ENCODE measurements around the gene ZYX.

The ZYX gene

DNA sequence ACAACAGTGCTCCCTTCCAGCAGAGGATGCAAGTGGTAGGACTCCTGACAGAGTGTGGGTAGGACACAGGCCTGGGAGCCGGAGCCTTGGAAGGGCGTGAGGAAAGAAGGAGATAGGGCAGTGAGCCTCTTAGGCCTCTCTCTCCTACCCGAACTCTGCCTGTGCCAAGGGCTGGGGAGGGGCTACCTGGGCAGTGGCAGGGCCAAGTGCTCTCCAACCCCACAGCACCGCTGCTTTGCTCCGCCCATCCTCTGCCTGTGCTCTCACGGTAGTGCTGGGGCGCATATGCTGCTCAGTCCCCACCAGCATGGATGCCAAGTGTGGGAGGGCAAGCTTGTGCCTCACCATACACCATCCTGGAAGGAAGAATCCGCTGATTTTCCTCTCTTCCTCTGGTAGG lies 26.2 kb upstream of the ZYX start:
- H3K27me3 ChIP-seq (ENCODE audit: control insufficient read depth, insufficient read depth, low read length), result peaks cover 10% of the 10 kb centered on the region
- no peak overlapping the region for H3K4me3 ChIP-seq (ENCODE audit: low read length)
- H3K4me1 ChIP-seq (ENCODE audit: control insufficient read depth, insufficient read depth, low read length), result no peaks in the 10 kb centered on the region
- H3K9ac ChIP-seq (ENCODE audit: low read length), result no peak overlapping the region
- H3K36me3 ChIP-seq (ENCODE audit: control insufficient read depth, insufficient read depth, low read length), result no peaks in the 10 kb centered on the region
- H3K9me3 ChIP-seq (ENCODE audit: control insufficient read depth, low read length), result no peaks in the 10 kb centered on the region

DNA sequence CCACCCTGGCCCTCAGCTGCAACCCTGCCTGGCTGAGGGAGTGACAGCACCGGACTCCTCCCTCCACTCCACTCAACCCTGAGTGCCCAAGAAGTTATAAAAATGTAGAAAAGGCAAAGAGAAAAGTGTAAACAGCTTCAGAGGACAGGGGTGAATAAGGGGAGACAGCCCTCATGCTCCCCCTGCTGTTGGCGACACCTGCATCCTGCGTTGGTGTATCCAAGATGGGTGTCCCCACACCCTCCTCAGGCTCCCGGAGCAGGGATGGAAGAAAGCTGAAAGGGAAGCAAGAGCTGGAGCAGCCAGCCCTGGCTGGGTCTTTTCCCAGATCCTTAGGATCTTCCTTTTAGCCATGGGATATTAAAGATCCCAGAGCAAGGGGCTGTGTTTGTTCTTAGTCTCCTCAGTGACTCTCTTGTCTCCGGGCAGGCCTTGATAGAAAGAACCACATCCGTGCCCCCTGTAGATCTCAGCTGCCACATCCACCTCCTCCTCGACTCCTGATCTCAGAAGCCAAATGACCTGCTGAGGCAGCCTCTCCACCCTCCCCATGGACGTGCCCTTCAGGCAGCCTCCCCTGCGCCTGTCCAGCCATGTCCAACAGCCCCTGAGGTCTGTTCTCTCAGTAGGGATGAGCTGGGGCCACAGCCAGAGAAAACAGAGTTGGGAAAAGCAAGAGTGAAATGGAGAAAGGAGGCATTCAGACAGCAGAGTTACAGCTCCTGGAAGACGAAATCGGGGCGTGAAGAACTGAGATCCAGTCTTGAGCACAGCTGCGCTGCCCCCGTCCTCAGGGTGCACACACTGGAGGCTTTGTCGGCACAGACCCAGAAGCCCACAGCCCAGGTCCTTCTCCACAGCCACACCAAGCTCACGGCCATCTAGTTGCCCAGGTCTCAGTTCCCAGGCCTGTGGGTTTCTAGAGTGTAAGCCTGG lies 25.4 kb upstream of the ZYX start:
- peaks cover 16% of the 10 kb centered on the region for H3K27me3 ChIP-seq (ENCODE audit: control insufficient read depth, insufficient read depth, low read length)
- H3K4me3 ChIP-seq (ENCODE audit: low read length), result no peak overlapping the region
- no peaks in the 10 kb centered on the region for H3K4me1 ChIP-seq (ENCODE audit: control insufficient read depth, insufficient read depth, low read length)
- no peak overlapping the region for H3K9ac ChIP-seq (ENCODE audit: low read length)
- no peaks in the 10 kb centered on the region for H3K9me3 ChIP-seq (ENCODE audit: control insufficient read depth, low read length)
- no peaks in the 10 kb centered on the region for H3K36me3 ChIP-seq (ENCODE audit: control insufficient read depth, insufficient read depth, low read length)

DNA sequence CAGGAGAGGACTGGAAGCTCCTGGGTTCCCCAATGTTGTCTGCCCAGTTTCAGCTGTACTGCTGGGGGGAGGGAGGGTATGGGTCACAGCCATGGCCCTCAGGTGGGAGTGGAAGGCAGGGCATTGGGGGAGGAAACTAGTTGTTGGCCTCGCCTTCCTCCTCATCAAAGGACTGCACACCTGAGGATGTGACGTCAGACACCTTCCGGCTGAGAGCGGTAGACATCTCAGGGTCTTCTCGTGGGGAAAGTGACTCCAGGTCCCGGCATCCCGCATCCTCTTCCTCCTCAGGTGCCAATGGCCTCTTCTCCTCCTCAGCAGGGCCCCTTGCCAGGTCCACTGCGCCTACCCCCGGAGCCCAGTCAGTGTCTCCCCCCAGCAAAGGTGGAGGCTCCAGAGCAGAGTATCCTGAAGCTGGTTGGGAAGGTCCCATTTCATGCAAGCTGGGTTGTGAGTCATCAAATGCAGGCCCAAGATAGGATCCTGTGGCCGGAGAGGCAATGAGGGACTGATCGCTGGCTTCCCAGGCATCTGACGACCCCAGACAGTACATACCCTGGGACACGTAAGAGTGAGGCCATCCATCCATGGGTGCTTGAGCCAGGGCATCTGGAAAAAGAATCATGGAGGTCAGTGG lies 24.6 kb upstream of the ZYX start:
- H3K9me3 ChIP-seq (ENCODE audit: control insufficient read depth, low read length), result no peaks in the 10 kb centered on the region
- H3K36me3 ChIP-seq (ENCODE audit: control insufficient read depth, insufficient read depth, low read length), result no peaks in the 10 kb centered on the region
- no peak overlapping the region for H3K4me3 ChIP-seq (ENCODE audit: low read length)
- peaks cover 2% of the 10 kb centered on the region for H3K4me1 ChIP-seq (ENCODE audit: control insufficient read depth, insufficient read depth, low read length)
- peaks cover 24% of the 10 kb centered on the region for H3K27me3 ChIP-seq (ENCODE audit: control insufficient read depth, insufficient read depth, low read length)
- H3K9ac ChIP-seq (ENCODE audit: low read length), result no peak overlapping the region

DNA sequence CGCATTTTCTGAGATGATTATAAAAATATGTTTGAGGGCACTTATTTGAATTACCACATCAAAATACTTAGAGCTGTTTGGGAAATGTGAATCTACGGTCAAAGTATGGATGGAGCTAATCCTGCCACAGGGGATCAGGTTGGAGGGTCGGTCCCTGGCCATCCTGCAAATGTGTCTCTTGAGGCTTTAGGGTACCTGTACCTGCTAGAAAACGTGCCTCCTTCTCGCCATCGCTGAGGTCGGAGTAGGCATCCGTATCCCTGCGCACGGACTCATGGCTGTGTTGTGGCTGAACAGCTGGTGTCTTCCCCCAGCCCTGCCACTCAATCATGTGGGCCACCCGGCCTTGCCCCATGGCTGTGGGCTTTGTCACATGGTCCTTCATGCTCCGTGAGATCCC lies 22.5 kb upstream of the ZYX start:
- H3K36me3 ChIP-seq (ENCODE audit: control insufficient read depth, insufficient read depth, low read length), result no peaks in the 10 kb centered on the region
- no peaks in the 10 kb centered on the region for H3K9me3 ChIP-seq (ENCODE audit: control insufficient read depth, low read length)
- H3K4me3 ChIP-seq (ENCODE audit: low read length), result no peak overlapping the region
- H3K4me1 ChIP-seq (ENCODE audit: control insufficient read depth, insufficient read depth, low read length), result peaks cover 7% of the 10 kb centered on the region
- no peak overlapping the region for H3K9ac ChIP-seq (ENCODE audit: low read length)
- H3K27me3 ChIP-seq (ENCODE audit: control insufficient read depth, insufficient read depth, low read length), result peaks cover 43% of the 10 kb centered on the region

DNA sequence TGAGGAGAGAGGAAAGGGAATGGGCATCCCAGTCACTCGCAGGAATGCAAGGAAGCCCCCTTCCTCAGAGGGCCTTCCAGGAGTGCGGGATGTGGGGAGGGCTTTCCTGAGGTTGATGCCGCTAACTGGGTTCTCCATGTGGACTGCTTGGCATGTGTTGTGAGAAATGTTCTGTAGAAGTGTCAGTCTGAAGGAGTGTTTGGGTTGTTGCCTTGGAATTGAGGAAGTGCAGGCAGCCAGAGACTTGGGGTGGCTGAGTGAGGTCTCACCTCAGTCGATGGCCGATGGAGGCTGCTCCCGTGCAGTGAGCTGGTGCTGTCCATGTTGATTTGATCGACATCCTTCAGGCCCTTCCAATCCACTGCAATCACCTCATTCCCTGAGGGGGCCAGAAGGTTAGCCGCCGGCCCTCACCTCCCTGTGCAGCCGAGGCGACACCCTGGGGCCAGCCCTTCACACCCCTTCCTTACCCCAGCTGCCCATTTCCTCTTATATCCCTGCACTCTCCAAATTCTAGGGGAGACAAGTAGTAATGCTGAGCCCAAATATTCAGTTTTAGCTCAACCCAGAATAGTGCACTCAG lies 21.3 kb upstream of the ZYX start:
- H3K36me3 ChIP-seq (ENCODE audit: control insufficient read depth, insufficient read depth, low read length), result no peaks in the 10 kb centered on the region
- no peak overlapping the region for H3K9ac ChIP-seq (ENCODE audit: low read length)
- peaks cover 54% of the 10 kb centered on the region for H3K27me3 ChIP-seq (ENCODE audit: control insufficient read depth, insufficient read depth, low read length)
- no peaks in the 10 kb centered on the region for H3K9me3 ChIP-seq (ENCODE audit: control insufficient read depth, low read length)
- peaks cover 7% of the 10 kb centered on the region for H3K4me1 ChIP-seq (ENCODE audit: control insufficient read depth, insufficient read depth, low read length)
- no peak overlapping the region for H3K4me3 ChIP-seq (ENCODE audit: low read length)

DNA sequence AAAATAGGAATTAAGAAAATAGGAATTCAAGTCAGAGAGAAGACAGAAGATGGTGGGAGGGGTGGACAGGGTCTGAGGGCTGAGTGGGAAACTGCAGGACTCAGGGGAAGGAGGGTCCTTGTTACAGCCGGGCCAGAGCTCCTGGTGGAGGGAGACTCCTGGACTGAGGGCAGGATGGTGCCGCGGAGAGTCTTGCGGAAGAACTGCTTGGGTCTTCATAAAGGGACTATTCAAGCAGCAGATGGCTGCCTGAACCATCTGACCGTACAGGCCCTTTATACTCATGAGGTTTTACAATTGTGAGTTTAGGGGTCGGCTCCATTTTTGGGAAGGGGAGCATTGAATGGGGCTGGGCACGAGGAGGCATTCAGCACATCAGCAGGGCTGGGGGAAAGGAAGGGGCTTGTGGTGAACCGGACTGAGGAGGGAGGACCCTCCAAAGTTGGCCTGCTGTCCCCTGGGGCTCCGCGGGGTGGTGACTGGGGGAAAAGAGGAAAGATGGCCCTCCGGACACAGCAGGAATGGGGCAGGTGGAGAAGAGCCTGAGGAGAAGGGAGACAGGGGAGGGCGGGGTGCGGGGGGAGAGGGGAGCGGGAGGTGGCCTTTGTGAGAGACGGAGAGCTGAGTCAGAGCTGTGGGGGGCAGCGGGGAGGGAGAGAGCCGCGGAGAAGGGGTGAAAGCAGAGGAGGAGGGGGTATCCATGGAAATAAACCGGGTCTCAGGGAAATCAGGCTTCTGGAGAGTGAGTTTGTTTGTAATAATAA lies 20.2 kb upstream of the ZYX start:
- Histone ChIP-seq H3K4me3 (ENCODE audit: low read length) (no peak overlapping the region), H3K27me3 (ENCODE audit: control insufficient read depth, insufficient read depth, low read length) (peaks cover 55% of the 10 kb centered on the region), H3K9ac (ENCODE audit: low read length) (no peak overlapping the region), H3K9me3 (ENCODE audit: control insufficient read depth, low read length) (no peaks in the 10 kb centered on the region), H3K36me3 (ENCODE audit: control insufficient read depth, insufficient read depth, low read length) (no peaks in the 10 kb centered on the region), H3K4me1 (ENCODE audit: control insufficient read depth, insufficient read depth, low read length) (peaks cover 7% of the 10 kb centered on the region)

DNA sequence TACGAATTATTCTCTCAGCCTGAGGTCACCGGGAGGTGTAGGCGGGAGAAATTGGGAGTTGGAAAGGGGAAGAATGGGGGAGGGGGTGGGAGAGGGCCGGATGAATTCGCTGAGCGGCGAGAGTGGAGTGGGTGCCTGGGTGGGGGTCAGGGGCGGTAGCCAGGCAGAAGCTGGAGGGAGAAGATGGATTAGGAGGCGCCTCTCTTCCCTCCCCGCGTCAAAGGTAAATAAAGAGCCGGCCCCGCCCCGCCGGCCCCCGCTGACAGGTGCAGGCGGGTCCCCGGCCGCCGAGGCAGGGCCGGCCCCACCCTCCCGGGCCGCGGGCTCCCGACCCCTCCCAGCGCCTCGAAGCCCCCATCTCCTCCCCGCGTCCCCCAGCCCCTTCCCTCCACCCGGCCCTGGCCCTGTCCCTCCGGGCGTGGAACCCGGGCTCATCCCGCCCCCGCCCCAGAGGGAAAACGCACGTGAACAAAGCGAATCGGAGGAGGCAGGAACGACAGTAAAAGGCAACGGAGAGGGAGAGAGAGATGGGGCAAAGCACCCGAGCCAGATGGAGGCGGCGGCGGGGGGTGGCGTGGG lies 19.5 kb upstream of the ZYX start:
- Histone ChIP-seq H3K27me3 (ENCODE audit: control insufficient read depth, insufficient read depth, low read length) (peaks cover 55% of the 10 kb centered on the region), H3K36me3 (ENCODE audit: control insufficient read depth, insufficient read depth, low read length) (no peaks in the 10 kb centered on the region), H3K4me1 (ENCODE audit: control insufficient read depth, insufficient read depth, low read length) (peaks cover 7% of the 10 kb centered on the region), H3K9me3 (ENCODE audit: control insufficient read depth, low read length) (no peaks in the 10 kb centered on the region), H3K9ac (ENCODE audit: low read length) (no peak overlapping the region), H3K4me3 (ENCODE audit: low read length) (no peak overlapping the region)

DNA sequence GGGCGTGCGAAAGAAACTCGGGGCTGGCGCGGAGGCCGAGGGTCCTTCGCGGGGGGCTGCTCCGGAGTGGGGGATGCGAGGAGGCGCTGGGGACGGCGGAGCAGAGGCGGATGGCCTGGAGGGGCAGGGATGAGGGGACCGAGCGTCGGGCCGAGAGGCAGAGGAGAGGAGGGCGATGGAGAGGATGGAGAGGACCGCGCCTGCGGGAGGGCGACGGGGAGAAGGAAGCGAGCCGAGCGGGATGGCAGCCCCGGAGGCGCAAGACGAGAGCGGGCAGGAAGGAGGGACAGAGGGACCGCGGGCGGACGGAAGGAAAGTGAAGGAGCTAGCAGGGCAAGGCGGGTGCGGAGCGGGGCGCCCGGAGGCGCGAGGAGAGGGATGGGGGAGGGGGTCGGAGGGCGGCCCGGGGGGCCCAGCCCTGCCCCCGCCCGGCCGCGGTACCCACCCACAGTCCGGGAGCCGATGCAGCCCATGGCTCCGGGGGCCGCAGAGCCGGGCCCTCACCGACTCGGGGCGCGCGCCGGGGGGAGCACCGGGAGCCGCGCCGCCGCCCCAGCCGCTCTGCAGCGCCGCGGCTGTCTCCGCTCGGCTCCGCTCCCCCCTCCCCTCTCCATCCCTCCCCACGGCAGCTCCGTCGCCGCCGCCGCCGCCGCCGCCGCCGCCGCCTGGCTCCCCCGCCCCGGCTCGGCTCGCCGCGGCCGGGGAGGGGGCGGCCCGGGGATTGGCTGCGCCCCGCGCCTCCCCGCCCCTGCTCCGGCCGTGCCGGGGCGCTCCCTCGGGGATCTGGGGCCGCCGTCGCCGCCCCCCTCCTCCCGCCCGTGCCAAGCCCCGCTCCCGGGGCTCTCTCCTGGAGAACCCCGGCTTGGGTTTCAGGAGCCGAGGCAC lies 18.8 kb upstream of the ZYX start, which contains the start of gene FAM131B:
Gene FAM131B, minus strand, starts transcription at position 583 of the 885 bp plus-strand sequence. Its CDS starts 110 bp downstream, at position 473.
- Histone ChIP-seq H3K27me3 (ENCODE audit: control insufficient read depth, insufficient read depth, low read length) (peaks cover 55% of the 10 kb centered on the region), H3K4me3 (ENCODE audit: low read length) (no peak within 1 kb of the TSS), H3K9ac (ENCODE audit: low read length) (no peak within 1 kb of the TSS), H3K9me3 (ENCODE audit: control insufficient read depth, low read length) (no peaks in the 10 kb centered on the region), H3K36me3 (ENCODE audit: control insufficient read depth, insufficient read depth, low read length) (no peaks in the 10 kb centered on the region), H3K4me1 (ENCODE audit: control insufficient read depth, insufficient read depth, low read length) (peaks cover 7% of the 10 kb centered on the region)

DNA sequence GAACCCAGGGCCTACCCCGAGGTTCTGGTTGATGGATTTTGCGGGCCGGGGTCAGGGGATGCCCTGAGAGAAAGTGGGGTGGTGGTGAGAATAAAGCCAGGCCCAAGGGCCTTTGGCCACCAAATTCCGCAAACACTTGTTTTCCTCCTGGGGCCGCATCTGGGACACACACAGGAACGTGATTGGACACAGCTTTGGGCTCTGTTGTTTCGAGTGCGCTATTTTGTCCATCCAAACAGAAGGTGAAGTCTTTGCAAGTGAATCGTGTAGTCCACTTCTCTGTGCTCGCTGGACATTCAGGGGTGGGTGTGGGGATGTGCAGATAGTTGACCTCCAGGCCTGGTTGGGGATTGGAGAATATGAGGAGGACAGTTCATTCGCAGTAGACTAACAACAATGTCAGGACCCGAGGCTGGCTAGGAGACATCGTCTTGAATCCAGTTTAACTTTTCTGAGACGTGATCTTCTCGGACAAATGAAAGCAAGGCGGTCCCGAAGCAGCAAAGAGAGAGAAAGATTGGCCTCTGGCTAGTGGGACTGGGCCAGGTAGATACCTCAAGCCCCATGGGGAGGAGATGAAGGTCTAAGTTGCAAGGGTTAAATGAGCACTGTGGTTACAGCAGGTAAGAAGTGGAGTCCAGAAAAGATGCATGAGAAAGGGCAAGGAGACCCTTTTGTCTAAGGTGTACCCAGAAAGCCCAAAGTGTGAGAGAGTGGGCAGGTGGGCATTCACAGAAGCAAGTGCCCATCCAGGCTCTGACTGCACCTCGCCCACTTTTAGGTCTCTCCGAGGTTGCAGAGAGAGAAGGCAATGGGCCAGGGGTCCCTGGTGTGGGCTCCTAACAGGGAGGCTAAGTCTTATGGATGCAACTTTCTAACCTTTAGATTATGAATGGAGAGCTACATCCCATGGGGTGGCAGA lies 17.9 kb upstream of the ZYX start:
- H3K4me3 ChIP-seq (ENCODE audit: low read length), result no peak overlapping the region
- no peaks in the 10 kb centered on the region for H3K36me3 ChIP-seq (ENCODE audit: control insufficient read depth, insufficient read depth, low read length)
- H3K9ac ChIP-seq (ENCODE audit: low read length), result no peak overlapping the region
- peaks cover 55% of the 10 kb centered on the region for H3K27me3 ChIP-seq (ENCODE audit: control insufficient read depth, insufficient read depth, low read length)
- peaks cover 15% of the 10 kb centered on the region for H3K4me1 ChIP-seq (ENCODE audit: control insufficient read depth, insufficient read depth, low read length)
- H3K9me3 ChIP-seq (ENCODE audit: control insufficient read depth, low read length), result no peaks in the 10 kb centered on the region

DNA sequence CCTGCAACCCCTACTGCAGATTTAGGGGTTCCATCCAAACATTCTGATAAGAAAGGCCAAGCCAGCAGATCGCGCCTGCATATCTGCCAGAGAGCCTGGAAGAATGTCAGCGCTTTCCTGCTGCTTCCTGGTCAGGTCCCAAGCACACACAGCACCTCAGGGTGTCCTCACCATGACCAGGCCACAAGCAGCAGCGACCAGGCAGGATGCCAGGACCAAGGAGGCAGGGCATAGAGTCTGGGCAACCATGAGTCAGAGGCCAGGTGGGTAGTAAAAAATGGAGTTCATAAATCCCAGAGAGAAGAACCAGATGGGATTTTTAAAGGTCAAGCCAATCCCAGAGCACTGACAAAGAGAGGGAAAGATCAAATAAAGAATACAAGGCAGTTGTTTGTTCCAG lies 13.2 kb upstream of the ZYX start:
- H3K9ac ChIP-seq (ENCODE audit: low read length), result no peak overlapping the region
- no peak overlapping the region for H3K4me3 ChIP-seq (ENCODE audit: low read length)
- no peaks in the 10 kb centered on the region for H3K9me3 ChIP-seq (ENCODE audit: control insufficient read depth, low read length)
- peaks cover 19% of the 10 kb centered on the region for H3K27me3 ChIP-seq (ENCODE audit: control insufficient read depth, insufficient read depth, low read length)
- peaks cover 19% of the 10 kb centered on the region for H3K4me1 ChIP-seq (ENCODE audit: control insufficient read depth, insufficient read depth, low read length)
- no peaks in the 10 kb centered on the region for H3K36me3 ChIP-seq (ENCODE audit: control insufficient read depth, insufficient read depth, low read length)

Measured in mucosa of stomach (tissue), 1 donor.